DOHH2 (cell line): ENCODE results near the gene MPC1L.

Experiments
- H3F3A ChIP-seq: fragments of 200-600 bp; sonication (generic), shearing (Covaris generic); 2 replicates; pipeline ENCODE4 v1.6.0; 2016; ENCODE audit warnings: antibody characterized with exemption, mild to moderate bottlenecking; ENCODE audit not compliant: control insufficient read depth, insufficient read depth
- H3K27ac ChIP-seq: fragments of 200-600 bp; sonication (generic); 2 replicates; pipeline ENCODE4 v1.5.1; 2014; ENCODE audit warnings: low read depth, mild to moderate bottlenecking, low read length, moderate library complexity
- H3K27me3 ChIP-seq: fragments of 200-600 bp; sonication (generic); 2 replicates; pipeline ENCODE4 v1.6.1; 2014; ENCODE audit warnings: mild to moderate bottlenecking, low read length, mixed read lengths; ENCODE audit not compliant: control insufficient read depth
- H3K36me3 ChIP-seq: fragments of 200-600 bp; sonication (generic); 2 replicates; pipeline ENCODE4 v1.6.1; 2014; ENCODE audit warnings: mild to moderate bottlenecking, low read length, moderate library complexity, mixed read lengths; ENCODE audit not compliant: control insufficient read depth
- H3K4me1 ChIP-seq: fragments of 200-600 bp; sonication (generic); 2 replicates; pipeline ENCODE4 v1.6.1; 2014; ENCODE audit warnings: mild to moderate bottlenecking, low read length, mixed read lengths; ENCODE audit not compliant: control insufficient read depth
- H3K4me2 ChIP-seq: fragments of 200-600 bp; sonication (generic); 2 replicates; pipeline ENCODE4 v1.6.0; 2014; ENCODE audit warnings: mild to moderate bottlenecking, low read length, moderate library complexity
- H3K4me3 ChIP-seq: fragments of 200-600 bp; sonication (generic); 2 replicates; pipeline ENCODE4 v1.5.1; 2014; ENCODE audit warnings: mild to moderate bottlenecking, low read length, mixed read lengths
- H3K79me2 ChIP-seq: fragments of 200-600 bp; sonication (generic); 2 replicates; pipeline ENCODE4 v1.6.1; 2014; ENCODE audit warnings: mild to moderate bottlenecking, low read length, mixed read lengths; ENCODE audit not compliant: control insufficient read depth
- H3K9me2 ChIP-seq: fragments of 200-600 bp; sonication (generic); replicated peaks from 2 replicates; pipeline ENCODE4 v1.6.1; 2014; ENCODE audit warnings: mild to moderate bottlenecking, low read length, mixed read lengths; ENCODE audit not compliant: control insufficient read depth
- H3K9me3 ChIP-seq: fragments of 200-600 bp; sonication (generic); 2 replicates; pipeline ENCODE4 v1.6.1; 2014; ENCODE audit warnings: antibody characterized with exemption, low read length, mixed read lengths; ENCODE audit not compliant: control insufficient read depth, insufficient read depth
- H4K20me1 ChIP-seq: fragments of 200-600 bp; sonication (generic); 2 replicates; pipeline ENCODE4 v1.6.0; 2014; ENCODE audit warnings: low read depth, mild to moderate bottlenecking, antibody characterized with exemption, low read length, moderate library complexity; ENCODE audit not compliant: control insufficient read depth, insufficient read depth
- CTCF ChIP-seq: fragments of 200-600 bp; sonication (generic); IDR thresholded peaks from one replicate; pipeline ENCODE4 v1.5.1; 2014; ENCODE audit warnings: antibody characterized with exemption, mild to moderate bottlenecking, low read depth, low read length; ENCODE audit not compliant: poor library complexity, severe bottlenecking
- EZH2phosphoT487 ChIP-seq: fragments of 200-600 bp; sonication (generic); IDR thresholded peaks from 2 replicates; pipeline ENCODE4 v1.6.1; 2017; ENCODE audit warnings: borderline replicate concordance, mild to moderate bottlenecking, antibody characterized with exemption, low read length, moderate library complexity, mixed read lengths

The MPC1L gene

GRCh38 chrX:40615976-40616375 lies 7.3 kb upstream of the MPC1L start:
- Histone ChIP-seq H3K79me2 (no peaks in the 10 kb centered on the region), H3K27ac (no peak overlapping the region), H3K4me2 (no peak overlapping the region), H3K4me1 (no peaks in the 10 kb centered on the region), H3F3A (no peaks in the 10 kb centered on the region), H3K4me3 (no peak overlapping the region), H4K20me1 (no peaks in the 10 kb centered on the region), H3K9me2 (no peaks in the 10 kb centered on the region), H3K27me3 (no peaks in the 10 kb centered on the region), H3K36me3 (no peaks in the 10 kb centered on the region), H3K9me3 (no peaks in the 10 kb centered on the region)
- no peak for TF ChIP-seq CTCF
- TF ChIP-seq EZH2phosphoT487 = no peak

- H3F3A ChIP-seq = no peaks in the 10 kb centered on the region
- no peaks in the 10 kb centered on the region for H3K9me2 ChIP-seq
- no peaks in the 10 kb centered on the region for H4K20me1 ChIP-seq
- no peak overlapping the region for H3K4me3 ChIP-seq
- no peak overlapping the region for H3K27ac ChIP-seq
- no peaks in the 10 kb centered on the region for H3K36me3 ChIP-seq
- H3K4me2 ChIP-seq = no peak overlapping the region
- no peaks in the 10 kb centered on the region for H3K27me3 ChIP-seq
- no peaks in the 10 kb centered on the region for H3K9me3 ChIP-seq
- no peaks in the 10 kb centered on the region for H3K79me2 ChIP-seq
- TF ChIP-seq EZH2phosphoT487 = no peak
- TF ChIP-seq CTCF = no peak
- H3K4me1 ChIP-seq = no peaks in the 10 kb centered on the region
These were observed 5.7 kb upstream of the MPC1L start for GRCh38 chrX:40617566-40617965.

- Histone ChIP-seq H3K4me1 (no peaks in the 10 kb centered on the region), H3K27ac (no peak overlapping the region), H3K4me2 (no peak overlapping the region), H3K79me2 (no peaks in the 10 kb centered on the region), H3F3A (no peaks in the 10 kb centered on the region), H3K9me2 (no peaks in the 10 kb centered on the region), H3K36me3 (no peaks in the 10 kb centered on the region), H3K9me3 (no peaks in the 10 kb centered on the region), H3K4me3 (no peak overlapping the region), H4K20me1 (no peaks in the 10 kb centered on the region), H3K27me3 (no peaks in the 10 kb centered on the region)
- TF ChIP-seq EZH2phosphoT487 (no peak), CTCF (no peak)
These were observed 619 bp upstream of the MPC1L start for GRCh38 chrX:40622479-40623138.
